SK-N-SH treated with all-trans-retinoic acid at 6 μM for 48 hours (cell line): Measurements from ENCODE around the gene SBF2.

Experiments
- BACH2 ChIP-seq: fragments of 250-450 bp; sonication (Bioruptor Pico); IDR thresholded peaks from 2 replicates; pipeline ENCODE4 v1.9.0; 2021; ENCODE audit warnings: mild to moderate bottlenecking, borderline replicate concordance
- ESRRG ChIP-seq: fragments of 250-450 bp; sonication (Bioruptor Pico); IDR thresholded peaks from 2 replicates; pipeline ENCODE4 v1.6.1; 2021; ENCODE audit warnings: mild to moderate bottlenecking
- RARB ChIP-seq: fragments of 250-450 bp; sonication (Bioruptor Pico); IDR thresholded peaks from 2 replicates; pipeline ENCODE4 v1.8.0; 2021; ENCODE audit warnings: mild to moderate bottlenecking, moderate library complexity
- ZFP3 ChIP-seq: fragments of 250-450 bp; sonication (Bioruptor Pico); IDR thresholded peaks from 2 replicates; pipeline ENCODE4 v1.5.0; 2020; ENCODE audit warnings: mild to moderate bottlenecking, moderate library complexity
- TF ChIP-seq, protein P1 (sequence below): fragments of 250-450 bp; sonication (Bioruptor Pico); IDR thresholded peaks from 2 replicates; pipeline ENCODE4 v1.8.0; 2020; ENCODE audit warnings: mild to moderate bottlenecking, moderate library complexity, borderline replicate concordance
- TF ChIP-seq, protein P2 (sequence below): fragments of 250-450 bp; sonication (Bioruptor Pico); IDR thresholded peaks from 2 replicates; pipeline ENCODE4 v1.8.0; 2021; ENCODE audit warnings: low read depth, mild to moderate bottlenecking, moderate library complexity, borderline replicate concordance

DNA sequence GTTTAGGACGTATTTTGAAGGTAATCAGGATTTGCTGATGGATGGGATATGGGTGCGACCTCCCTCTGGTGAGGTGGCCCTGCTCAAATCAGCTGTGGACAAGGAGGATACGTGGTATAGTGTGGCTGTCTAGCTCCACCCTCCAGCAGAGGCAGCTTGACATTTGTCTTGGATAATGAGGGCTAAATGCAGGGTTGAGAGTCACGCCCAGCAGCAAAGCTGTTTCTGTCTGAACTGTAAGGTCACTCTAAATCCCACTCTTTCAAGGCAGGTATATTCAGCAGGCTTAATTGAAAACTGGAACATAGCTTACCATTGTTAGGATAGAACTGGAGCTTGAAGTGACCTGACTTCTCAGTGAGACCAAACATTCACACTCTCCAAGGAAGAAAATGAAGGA lies 531.5 kb downstream of the SBF2 start:
- TF ChIP-seq ESRRG (CRISPR knock-in tag) (no peak), ZFP3 (CRISPR knock-in tag) (no peak), BACH2 (CRISPR knock-in tag) (no peak), RARB (CRISPR knock-in tag) (no peak)
- TF ChIP-seq, protein P1, sequence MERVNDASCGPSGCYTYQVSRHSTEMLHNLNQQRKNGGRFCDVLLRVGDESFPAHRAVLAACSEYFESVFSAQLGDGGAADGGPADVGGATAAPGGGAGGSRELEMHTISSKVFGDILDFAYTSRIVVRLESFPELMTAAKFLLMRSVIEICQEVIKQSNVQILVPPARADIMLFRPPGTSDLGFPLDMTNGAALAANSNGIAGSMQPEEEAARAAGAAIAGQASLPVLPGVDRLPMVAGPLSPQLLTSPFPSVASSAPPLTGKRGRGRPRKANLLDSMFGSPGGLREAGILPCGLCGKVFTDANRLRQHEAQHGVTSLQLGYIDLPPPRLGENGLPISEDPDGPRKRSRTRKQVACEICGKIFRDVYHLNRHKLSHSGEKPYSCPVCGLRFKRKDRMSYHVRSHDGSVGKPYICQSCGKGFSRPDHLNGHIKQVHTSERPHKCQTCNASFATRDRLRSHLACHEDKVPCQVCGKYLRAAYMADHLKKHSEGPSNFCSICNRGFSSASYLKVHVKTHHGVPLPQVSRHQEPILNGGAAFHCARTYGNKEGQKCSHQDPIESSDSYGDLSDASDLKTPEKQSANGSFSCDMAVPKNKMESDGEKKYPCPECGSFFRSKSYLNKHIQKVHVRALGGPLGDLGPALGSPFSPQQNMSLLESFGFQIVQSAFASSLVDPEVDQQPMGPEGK (CRISPR knock-in tag) = no peak
- TF ChIP-seq, protein P2, sequence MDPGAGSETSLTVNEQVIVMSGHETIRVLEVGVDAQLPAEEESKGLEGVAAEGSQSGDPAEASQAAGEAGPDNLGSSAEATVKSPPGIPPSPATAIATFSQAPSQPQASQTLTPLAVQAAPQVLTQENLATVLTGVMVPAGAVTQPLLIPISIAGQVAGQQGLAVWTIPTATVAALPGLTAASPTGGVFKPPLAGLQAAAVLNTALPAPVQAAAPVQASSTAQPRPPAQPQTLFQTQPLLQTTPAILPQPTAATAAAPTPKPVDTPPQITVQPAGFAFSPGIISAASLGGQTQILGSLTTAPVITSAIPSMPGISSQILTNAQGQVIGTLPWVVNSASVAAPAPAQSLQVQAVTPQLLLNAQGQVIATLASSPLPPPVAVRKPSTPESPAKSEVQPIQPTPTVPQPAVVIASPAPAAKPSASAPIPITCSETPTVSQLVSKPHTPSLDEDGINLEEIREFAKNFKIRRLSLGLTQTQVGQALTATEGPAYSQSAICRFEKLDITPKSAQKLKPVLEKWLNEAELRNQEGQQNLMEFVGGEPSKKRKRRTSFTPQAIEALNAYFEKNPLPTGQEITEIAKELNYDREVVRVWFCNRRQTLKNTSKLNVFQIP = no peak
